ENCODE results near the gene PRCC.

DNA sequence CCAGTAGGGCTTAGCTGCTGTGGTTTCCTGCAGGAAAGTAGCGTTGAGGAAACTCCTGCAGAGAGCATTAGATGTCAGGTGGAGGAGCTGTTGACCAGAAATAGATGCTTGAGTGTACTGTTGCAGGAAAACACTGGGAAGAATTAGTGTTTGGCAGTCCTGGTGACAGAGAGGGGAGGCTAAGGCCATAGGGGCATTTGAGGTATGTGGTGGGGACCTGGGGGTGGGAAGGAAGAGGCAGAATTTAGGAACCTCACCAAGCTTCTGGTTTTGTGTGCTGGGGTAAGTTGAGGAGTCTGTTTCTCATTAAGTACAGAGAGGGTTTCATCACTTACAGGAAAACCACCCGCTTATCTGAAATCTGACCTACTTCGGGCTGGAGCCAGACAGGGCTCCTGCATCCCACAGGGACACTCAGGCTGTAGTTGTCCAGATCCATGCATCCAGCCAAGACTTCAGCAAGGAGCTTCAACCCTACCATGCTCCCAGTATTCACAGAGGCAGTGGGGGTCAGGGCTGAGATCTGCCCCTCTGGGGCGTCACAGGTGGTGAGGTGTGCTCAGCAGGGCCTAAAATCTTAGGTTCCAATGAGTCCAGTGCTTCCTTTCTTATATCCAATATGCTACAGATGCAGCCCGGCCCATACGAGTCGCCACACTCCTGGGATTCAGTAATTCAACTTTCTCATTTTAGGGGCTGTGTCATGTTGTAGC, 34.2 kb downstream of the PRCC start:
- TF ChIP-seq POLR2A (IDR thresholded peaks at IDR 0.05; ENCODE audit: low read depth, low read length) (peak; percentile 24; the same call in 1 of the 2 replicates), TAF1 (IDR thresholded peaks at IDR 0.05; ENCODE audit: low read depth, low read length) (no peak), POLR2AphosphoS5 (IDR thresholded peaks at IDR 0.05; ENCODE audit: low read depth, low read length) (no peak; the same call in 1 of the 2 replicates), SPI1 (IDR thresholded peaks at IDR 0.05; ENCODE audit: low read depth, low read length) (no peak), PAX5 (IDR thresholded peaks at IDR 0.05; ENCODE audit: insufficient read depth, low read length, severe bottlenecking) (no peak)
